LNCAP (cell line): ENCODE results near the gene HBQ1.

ENCODE experiments used
- TF ChIP-seq, protein P1 (sequence below): fragments of 450-650 bp; IDR thresholded peaks from 2 replicates; pipeline ENCODE4 v1.5.1; 2017; ENCODE audit warnings: mild to moderate bottlenecking

HBQ1 gene

DNA sequence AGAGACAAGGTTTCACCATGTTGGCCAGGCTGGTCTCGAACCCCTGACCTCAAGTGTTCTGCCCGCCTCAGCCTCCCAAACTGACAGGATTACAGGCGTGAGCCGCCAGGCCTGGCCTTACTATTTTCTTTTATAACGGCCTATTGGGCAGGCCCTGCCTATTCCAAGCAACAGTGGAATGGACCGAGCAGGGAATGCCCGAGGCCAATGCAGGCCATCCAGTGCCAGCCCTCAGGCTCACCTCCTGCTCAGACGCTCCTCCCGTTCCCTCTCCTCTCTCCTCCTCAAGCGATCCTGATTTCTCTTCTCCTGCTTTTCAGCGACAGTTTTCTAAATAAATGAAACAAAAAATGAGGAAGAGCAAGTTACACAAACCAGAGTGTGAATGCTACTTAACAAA lies 12.4 kb downstream of the HBQ1 start:
- TF ChIP-seq, protein P1, sequence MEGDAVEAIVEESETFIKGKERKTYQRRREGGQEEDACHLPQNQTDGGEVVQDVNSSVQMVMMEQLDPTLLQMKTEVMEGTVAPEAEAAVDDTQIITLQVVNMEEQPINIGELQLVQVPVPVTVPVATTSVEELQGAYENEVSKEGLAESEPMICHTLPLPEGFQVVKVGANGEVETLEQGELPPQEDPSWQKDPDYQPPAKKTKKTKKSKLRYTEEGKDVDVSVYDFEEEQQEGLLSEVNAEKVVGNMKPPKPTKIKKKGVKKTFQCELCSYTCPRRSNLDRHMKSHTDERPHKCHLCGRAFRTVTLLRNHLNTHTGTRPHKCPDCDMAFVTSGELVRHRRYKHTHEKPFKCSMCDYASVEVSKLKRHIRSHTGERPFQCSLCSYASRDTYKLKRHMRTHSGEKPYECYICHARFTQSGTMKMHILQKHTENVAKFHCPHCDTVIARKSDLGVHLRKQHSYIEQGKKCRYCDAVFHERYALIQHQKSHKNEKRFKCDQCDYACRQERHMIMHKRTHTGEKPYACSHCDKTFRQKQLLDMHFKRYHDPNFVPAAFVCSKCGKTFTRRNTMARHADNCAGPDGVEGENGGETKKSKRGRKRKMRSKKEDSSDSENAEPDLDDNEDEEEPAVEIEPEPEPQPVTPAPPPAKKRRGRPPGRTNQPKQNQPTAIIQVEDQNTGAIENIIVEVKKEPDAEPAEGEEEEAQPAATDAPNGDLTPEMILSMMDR: no peak

DNA sequence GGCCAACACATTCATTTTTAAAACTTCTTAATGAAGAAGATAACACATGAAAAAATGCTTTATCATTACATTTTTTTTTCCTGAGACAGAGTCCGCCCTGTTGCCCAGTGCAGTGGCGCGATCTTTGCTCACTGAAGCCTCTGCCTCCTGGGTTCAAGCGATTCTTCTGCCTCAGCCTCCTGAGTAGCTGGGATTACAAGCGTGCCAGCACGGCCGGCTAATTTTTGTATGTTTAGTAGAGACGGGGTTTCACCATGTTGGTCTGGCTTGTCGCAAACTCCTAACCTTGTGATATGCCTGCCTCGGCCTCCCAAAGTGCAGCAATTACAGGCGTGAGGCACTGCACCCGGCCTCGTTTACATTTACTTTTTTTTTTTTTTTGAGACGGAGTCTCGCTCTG lies 13.2 kb downstream of the HBQ1 start:
- TF ChIP-seq, protein P1: no peak

DNA sequence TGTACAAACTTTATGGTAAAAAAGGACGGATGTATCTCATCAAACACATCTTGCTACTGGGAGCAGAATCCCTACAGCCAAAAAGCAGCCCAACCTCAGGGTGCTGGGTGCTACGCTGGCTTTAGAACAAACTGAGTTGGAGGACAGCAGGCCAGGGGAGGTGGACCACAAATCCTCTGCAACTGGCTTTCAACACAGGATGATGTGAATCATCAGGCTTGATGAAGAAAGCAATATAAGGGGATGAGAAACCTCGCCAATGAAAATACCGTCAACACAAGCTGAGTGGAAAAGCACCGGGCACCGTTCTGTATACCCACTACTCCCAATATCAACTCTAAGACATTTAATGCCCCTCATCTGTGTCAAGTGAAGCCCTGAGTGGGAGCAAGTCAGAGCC lies 14.3 kb downstream of the HBQ1 start:
- TF ChIP-seq, protein P1: no peak

DNA sequence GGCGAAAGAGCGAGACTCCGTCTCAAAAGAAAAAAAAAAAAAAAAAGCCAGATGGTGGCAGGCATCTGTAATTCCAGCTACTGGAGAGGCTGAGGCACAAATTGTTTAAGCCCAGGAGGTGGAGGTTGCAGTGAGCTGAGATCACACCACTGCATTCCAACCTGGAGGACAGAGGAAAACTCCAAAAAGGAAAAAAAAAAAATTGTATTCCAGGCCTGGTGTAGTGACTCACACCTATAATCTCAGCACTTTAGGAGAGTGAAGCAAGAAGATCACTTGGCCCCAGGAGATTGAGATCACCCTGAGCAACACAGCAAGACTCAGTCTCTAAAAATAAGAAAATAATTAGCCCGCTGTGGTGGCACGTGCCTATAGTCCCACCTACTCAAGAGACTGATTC lies 20.1 kb downstream of the HBQ1 start:
- TF ChIP-seq, protein P1: no peak

DNA sequence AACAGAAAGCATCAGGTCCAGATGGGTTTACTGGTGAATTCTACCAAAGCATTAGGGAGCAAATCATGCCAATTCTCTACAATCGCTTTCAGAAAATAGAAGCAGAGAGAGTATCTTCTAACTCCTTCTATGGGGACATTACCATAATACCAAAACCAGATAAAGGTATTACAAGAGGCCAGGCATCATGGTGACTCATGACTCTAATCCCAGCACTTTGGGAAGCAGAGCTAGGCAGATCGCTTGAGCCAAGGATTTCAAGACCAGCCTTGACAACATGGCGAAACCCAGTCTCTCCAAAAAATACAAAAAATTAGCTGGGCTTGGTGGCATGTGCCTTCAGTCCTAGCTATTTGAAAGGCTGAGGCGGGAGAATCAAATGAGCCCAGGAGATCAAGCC lies 23.0 kb downstream of the HBQ1 start:
- TF ChIP-seq, protein P1: no peak

DNA sequence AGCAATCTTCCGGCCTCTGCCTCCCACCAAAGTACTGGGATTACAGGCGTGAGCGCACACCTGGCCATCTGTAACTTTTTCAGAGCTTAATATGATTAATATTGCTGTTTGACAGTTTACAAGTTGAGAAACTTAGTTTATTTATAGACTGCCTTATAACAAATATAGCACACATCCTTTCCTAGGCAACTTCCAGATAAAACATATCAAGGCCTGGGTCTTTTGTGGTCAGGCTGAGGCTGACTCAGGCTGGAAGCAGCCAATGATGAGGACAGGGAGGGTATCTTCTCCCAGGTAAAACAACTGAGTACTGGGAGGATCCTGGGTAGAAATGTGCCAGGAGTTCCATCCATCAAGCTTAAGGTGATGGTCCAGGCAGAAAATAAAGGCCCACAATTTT lies 32.7 kb downstream of the HBQ1 start:
- TF ChIP-seq, protein P1: no peak

DNA sequence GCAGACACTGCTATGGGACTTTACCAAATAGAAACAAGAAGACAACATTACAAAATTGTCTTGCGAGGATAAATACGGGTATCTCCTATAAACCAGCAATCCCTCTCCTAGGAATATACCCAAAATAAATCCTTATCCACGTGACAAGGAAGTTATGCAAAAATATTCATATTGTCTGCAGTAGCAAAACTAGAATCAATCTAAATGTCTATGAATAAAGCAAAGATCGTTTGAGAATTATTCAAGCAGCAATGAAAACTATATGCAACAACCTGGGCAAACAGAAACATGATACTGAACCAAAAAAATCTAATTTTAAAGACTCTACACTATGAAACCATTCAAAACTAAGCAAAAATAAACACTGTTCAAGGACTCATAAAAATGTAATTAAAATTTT lies 39.8 kb downstream of the HBQ1 start:
- TF ChIP-seq, protein P1: no peak

DNA sequence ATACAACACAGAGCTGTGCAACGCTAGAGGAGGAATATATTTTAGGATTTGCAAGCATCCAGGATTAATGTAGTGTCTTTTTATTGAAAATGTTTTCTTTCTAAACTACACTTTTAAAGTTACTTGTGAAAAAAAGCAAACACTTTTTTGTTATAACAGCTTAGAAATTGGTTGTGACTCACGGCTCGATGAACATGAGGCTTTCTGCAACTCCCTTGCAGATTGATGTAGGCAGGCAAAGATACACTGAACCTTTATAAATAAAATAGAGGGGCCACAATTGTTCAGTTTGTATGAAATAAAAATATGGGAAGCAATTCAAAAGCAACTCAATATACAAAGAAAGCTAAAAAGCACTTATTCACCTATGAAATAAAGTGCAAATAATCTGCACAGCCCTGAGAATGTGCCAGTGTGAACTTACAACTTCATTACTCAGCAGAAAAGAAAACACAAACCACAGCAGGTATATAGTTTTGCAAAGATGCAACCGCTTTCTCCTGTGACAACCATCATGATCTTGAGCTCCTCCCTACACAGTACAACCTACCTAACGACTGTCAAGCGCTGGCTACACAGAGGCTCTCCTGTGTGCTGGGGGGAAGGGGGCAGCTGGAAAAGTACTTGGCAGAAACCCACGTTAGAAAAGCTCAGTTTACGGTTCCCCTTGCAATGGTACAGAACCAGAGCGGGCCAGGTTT lies 48.0 kb downstream of the HBQ1 start:
- TF ChIP-seq, protein P1: no peak
